Cardiac muscle cell (in vitro differentiated cells and primary cell): ENCODE data around the gene OR7A17. TPM values are rescaled to one million over a fixed set of nuclear protein-coding genes. Genes with fewer than 3 reads are reported as not detected.
A peak's percentile ranks its signal among the peaks of the same experiment; 100 is the strongest.

Experiments
- DNase-seq, 2 donors: peaks; one replicate each; pipeline versions ENCODE4 v3.0.0 to v3.0.0-alpha.2; 2010 to 2017; ENCODE audit warnings: low read depth in 1 of 2, low spot score in 1 of 2
- H3K27ac ChIP-seq: fragments of 200-600 bp; sonication (generic); 2 replicates; pipeline ENCODE4 v1.5.1; 2016
- H3K27me3 ChIP-seq: fragments of 200-600 bp; sonication (generic); 2 replicates; pipeline ENCODE4 v1.6.0; 2016; ENCODE audit warnings: control low read depth
- H3K36me3 ChIP-seq: fragments of 200-600 bp; sonication (generic); 2 replicates; pipeline ENCODE4 v1.5.1; 2016; ENCODE audit warnings: control low read depth
- H3K4me1 ChIP-seq: fragments of 200-600 bp; sonication (generic); 2 replicates; pipeline ENCODE4 v1.8.1; 2017; ENCODE audit warnings: low read depth, mild to moderate bottlenecking, mixed run types
- H3K4me3 ChIP-seq: fragments of 200-600 bp; sonication (generic); 2 replicates; pipeline ENCODE4 v1.5.1; 2016; ENCODE audit warnings: mild to moderate bottlenecking
- H3K9me3 ChIP-seq: fragments of 200-600 bp; sonication (generic); 2 replicates; pipeline ENCODE4 v1.5.1; 2017; ENCODE audit warnings: low read depth, mild to moderate bottlenecking, control low read depth
- CTCF ChIP-seq: IDR thresholded peaks from 2 replicates; pipeline ENCODE4 v1.5.1; 2012; ENCODE audit warnings: low read depth, mild to moderate bottlenecking, low read length
- polyA plus RNA-seq: library from polyadenylated mRNA; unstranded; fragments of >200 nt; fragmentation: Nextera tagmentation; extraction: Ambion mirVana; gene quantifications from 2 replicates; pipeline ENCODE4 v1.2.1, GENCODE V29; 2016
- total RNA-seq: library from RNA; depleted of rRNA; stranded (reverse); fragments of >200 nt; gene quantifications from 2 replicates; pipeline ENCODE4 v1.2.3, GENCODE V29; 2016

OR7A17 gene
- total RNA-seq, result not detected in 2 replicates
- not detected in 2 replicates for polyA plus RNA-seq

- no peak within 1 kb of the TSS for H3K4me3 ChIP-seq
- H3K4me1 ChIP-seq, result no peaks in the 10 kb centered on the region
- no peak within 1 kb of the TSS for H3K27ac ChIP-seq
- DNase-seq, result no peak
- no peak for TF ChIP-seq CTCF
- H3K36me3 ChIP-seq, result no peaks in the 10 kb centered on the region
- no peaks in the 10 kb centered on the region for H3K27me3 ChIP-seq
- H3K9me3 ChIP-seq, result no peaks in the 10 kb centered on the region
Observed at GRCh38 chr19:14886032-14886431, at the start of gene OR7A17. Gene OR7A17, minus strand, starts transcription at chr19:14886132. Its CDS starts 4,777 bp downstream, at chr19:14881355.

GRCh38 chr19:14933506-14933905, 47.6 kb upstream of the OR7A17 start:
- H3K4me3 ChIP-seq, result no peak overlapping the region
- no peaks in the 10 kb centered on the region for H3K4me1 ChIP-seq
- no peaks in the 10 kb centered on the region for H3K36me3 ChIP-seq
- no peak for TF ChIP-seq CTCF
- no peak for DNase-seq
- no peaks in the 10 kb centered on the region for H3K9me3 ChIP-seq
- H3K27ac ChIP-seq, result no peak overlapping the region
- no peaks in the 10 kb centered on the region for H3K27me3 ChIP-seq

DNA sequence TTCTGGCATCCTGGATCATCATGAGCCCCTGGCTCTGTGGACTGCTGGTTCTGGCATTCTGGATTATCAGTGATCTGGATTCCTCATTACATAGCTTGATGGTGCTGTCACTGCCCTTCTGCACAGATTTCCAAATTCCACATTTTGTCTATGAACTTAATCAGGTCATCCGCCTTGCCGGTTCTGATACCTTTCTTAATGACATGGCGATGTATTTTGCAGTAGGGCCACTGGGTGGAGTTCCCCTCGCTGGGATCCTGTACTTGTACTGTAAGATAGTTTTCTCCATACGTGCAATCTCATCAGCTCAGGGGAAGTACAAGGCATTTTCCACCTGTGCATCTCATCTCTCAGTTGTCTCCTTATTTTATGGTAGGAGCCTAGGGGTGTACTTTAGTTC, 30.9 kb upstream of the OR7A17 start:
- Histone ChIP-seq H3K27ac (no peak overlapping the region), H3K36me3 (no peaks in the 10 kb centered on the region), H3K27me3 (no peaks in the 10 kb centered on the region), H3K9me3 (no peaks in the 10 kb centered on the region), H3K4me1 (no peaks in the 10 kb centered on the region), H3K4me3 (no peak overlapping the region)
- DNase-seq, result no peak
- TF ChIP-seq CTCF, result no peak

DNA sequence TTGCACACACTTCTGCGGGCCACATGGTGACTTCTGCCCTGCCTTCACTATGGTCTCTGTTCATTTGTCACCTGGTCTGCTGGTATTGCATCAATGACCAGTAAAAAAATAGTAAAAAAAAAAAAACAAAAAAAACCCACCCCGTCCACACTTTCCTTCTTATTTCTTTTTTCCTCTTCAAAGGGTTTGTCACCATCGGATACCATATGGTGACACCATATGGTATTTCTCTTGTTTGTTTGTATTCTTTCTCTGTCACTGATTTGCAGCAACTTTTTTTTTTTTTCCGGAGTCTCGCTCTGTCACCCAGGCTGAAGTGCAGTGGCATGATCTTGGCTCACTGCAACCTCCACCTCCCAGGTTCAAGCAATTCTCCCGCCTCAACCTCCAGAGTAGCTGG, 29.2 kb upstream of the OR7A17 start:
- H3K27me3 ChIP-seq, result no peaks in the 10 kb centered on the region
- no peak for TF ChIP-seq CTCF
- no peaks in the 10 kb centered on the region for H3K4me1 ChIP-seq
- no peak overlapping the region for H3K27ac ChIP-seq
- no peaks in the 10 kb centered on the region for H3K9me3 ChIP-seq
- DNase-seq, result no peak
- no peak overlapping the region for H3K4me3 ChIP-seq
- H3K36me3 ChIP-seq, result no peaks in the 10 kb centered on the region

DNA sequence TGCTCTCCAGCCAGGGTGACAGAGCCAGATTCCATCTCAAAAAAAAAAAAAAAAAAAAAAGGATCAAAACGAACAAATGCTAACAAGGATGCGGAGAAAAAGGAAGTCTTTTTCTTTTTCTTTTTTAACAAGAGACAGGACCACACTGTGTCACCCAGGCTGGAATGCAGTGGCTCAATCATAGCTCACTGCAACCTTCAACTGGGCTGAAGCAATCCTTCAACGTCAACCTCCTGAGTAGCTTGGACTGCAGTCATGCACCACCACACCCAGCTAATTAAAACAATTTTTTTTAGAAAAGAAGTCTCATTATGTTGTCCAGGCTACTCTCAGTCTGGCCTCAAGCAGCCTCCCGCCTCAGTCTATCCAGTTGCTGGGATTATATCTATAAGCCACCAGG, 20.8 kb upstream of the OR7A17 start:
- DNase-seq, result no peak
- H3K27me3 ChIP-seq, result no peaks in the 10 kb centered on the region
- no peaks in the 10 kb centered on the region for H3K36me3 ChIP-seq
- H3K4me1 ChIP-seq, result no peaks in the 10 kb centered on the region
- no peak overlapping the region for H3K27ac ChIP-seq
- H3K9me3 ChIP-seq, result no peaks in the 10 kb centered on the region
- TF ChIP-seq CTCF, result no peak
- H3K4me3 ChIP-seq, result no peak overlapping the region

- Histone ChIP-seq H3K27ac (no peak overlapping the region), H3K27me3 (no peaks in the 10 kb centered on the region), H3K9me3 (no peaks in the 10 kb centered on the region), H3K4me3 (no peak overlapping the region), H3K4me1 (no peaks in the 10 kb centered on the region), H3K36me3 (no peaks in the 10 kb centered on the region)
- peak in 1 of 2 donors; percentile 5 for DNase-seq
- no peak for TF ChIP-seq CTCF
Observed at GRCh38 chr19:14901675-14902260, 15.8 kb upstream of the OR7A17 start.
